ENCODE data around the gene RYR3.

Gene RYR3

GRCh38 chr15:33310481-33311311, at the start of gene RYR3:
TSS of gene RYR3 (plus strand) at chr15:33310967. CDS start at chr15:33311046, 79 bp downstream.
- no peak for DNase-seq (ENCODE audit: low read depth in 2 of 2)

GRCh38 chr15:33262306-33262705, 48.5 kb upstream of the RYR3 start:
- DNase-seq (ENCODE audit: low read depth in 2 of 2): no peak

DNA sequence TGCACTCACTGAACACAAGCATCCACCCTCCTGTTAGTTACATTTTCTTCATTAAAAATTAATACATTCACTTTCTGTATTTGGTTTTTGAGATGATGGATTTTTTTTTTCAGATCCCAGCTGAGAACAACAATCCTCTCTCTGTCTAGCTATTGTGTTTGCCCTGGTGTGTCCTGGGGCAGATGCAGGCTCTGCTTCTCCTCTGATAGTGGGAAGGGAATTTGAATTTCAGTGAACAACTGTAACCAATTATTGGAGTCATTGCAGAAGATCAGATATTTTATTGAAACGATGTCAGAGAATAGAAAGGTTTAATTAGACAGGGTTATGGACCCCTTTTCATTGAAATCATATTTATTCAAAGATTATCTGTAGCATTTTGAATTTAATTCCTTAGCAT, 33.1 kb upstream of the RYR3 start:
- no peak for DNase-seq (ENCODE audit: low read depth in 2 of 2)

- no peak for DNase-seq (ENCODE audit: low read depth in 2 of 2)
These were observed 31.8 kb upstream of the RYR3 start for GRCh38 chr15:33278816-33279612.

DNA sequence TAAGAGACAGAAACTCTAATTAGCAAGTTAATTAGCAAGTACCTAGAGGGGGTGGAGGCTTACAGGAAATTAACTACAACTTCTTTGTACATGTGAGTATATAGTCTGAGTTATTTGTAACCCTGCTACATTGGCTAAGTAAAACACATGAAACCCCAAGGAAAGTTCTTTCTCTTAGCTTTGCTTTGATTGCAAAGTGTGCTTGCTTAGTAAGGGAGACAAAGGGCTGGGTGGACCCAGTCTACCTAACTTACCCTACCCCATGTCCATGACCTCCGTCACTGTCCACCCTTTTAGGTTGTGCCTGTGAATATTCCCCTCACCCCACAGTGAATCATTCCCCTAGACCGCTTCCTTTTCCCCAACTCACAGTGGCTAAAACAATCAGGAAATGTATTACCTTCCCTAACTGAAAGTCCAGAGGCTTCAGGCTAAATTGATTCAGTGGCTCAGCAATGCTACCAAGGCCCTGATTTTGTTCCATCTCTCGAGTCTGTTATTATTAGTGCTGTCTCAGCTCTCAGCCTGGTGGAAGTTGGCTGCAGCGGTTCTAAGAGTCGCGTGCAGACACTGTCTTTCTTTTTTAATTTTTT, 31.1 kb upstream of the RYR3 start:
- DNase-seq (ENCODE audit: low read depth in 2 of 2): no peak

DNA sequence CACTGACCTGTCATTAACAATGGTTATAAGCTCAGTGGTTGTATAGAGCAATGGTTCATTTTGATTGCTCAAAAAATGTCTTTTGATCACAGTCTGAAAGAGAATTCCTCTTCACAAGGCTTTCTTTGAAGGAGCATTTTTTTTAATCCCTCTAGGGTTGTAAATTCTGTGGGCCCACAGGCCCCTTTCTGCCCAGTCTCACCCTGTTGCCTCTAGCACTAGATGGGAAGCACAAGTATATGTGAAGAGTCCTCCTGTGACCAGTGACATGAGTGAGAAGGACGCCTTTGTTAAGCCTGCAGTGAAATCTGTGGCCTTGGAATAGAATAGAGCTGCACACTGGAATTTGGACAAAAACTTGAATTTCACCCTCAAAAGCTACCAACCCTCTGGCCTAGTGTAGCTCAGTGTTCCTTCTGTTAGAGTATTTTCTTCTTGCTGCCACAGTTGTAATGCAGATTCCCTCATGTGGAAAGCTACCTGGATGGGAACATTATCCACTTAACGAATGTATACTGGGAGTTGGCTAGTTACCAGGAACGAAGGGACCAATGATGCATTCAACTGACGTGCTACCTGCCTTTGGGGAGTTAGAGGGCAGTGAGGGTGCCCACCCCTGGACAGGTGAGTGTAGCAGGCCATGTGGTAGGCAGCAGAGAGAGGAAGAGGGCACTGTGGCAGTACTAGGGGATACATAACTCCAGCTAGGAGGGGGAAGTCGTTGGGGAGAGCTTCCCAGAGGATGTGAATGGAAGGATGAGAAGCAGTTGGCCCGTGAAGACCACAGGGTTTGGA, 28.3 kb upstream of the RYR3 start:
- DNase-seq (ENCODE audit: low read depth in 2 of 2): no peak

DNA sequence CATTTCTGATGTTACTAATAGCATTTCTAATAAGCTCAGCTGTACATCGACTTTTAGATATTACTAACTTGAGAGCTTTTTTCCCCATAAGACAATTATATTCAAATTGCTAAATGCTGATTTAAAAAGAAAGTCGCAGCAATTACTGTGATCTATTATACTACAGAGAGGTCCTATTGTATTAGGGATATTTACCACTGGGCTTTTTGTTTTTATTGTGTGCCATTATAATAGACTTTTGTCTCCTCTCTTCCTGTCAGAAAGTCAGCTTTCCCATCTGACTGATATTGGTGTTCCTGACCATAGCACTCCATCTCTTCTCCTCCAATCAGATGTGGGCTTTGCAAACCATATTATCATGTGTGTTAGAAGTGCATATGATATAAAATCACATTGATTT, 27.2 kb upstream of the RYR3 start:
- DNase-seq (ENCODE audit: low read depth in 2 of 2): no peak

DNA sequence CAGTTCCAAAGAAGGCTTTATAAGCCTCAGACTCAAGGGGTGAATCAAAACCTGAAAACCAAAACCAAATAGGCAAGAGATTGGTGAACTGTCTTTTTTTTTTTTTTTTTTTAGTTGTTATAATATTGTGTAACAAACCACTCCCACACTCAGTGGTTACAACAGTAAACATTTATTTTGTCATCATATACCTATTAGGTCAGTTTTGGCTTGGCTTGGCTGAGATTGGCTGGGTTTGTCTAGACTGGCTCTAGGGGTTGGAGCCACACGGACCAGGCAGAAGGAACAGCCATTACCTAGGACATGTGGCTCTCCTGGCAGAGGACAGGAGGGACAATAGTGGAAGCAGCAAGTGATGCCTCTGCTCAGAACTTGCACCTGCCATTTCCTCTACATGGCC, 26.4 kb upstream of the RYR3 start:
- no peak for DNase-seq (ENCODE audit: low read depth in 2 of 2)

DNA sequence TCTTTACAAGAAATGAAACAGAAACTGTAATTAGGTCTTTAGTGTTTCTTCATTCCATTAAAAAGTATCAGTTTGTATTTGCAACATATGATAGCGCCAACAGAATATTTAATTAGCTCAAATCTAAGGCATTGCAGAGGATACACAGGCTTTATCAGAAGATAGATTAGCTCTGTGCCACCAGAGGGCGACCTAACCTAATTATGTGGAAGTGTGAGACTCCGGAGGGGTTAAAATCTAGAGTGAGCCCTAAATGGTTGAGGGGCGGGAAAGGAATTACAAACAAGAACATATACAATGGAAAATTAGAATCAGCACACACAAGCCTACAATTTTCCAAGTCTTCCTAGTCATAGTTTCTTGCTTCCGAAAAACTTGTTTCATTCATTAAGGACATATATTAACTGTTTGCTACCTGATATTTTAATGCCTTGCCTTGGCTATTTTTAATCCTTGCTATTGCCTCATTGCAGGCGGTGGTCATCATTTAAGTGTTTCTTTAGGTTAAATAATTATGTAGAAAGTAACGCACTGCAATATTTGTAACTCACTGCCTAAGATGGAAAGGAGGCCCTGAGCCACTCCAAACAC, 18.0 kb upstream of the RYR3 start:
- peak in 1 of 2 donors; percentile 12 for DNase-seq (ENCODE audit: low read depth in 2 of 2)

DNA sequence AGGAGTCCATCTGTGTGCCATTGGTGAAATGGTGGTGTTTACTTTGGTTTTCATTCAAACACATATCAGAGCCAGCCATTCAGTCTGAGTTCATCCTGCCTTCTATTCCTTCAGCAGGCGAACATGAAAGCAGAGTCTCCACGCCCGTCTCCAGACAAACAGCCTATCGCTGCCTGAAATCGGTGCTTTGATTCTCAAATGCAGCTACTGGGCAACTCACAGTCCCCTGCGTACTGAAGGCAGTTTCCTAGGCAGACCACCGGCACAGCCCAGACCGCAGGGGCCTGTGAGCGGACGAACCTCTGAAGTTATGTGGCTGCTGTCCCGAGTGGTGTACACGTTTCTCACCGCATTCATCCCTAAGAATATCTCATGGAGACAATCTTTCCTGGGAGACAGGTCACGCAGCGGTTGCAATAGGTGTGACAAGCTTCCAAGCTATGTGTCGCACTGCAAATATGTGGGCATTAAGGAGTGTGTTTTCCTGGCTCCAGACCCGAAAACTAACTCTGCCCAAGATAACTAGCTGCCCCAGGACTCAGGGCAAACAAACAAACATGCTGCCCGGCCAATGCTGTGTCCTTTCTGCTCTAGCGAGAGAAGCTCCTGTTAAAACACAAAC, 16.9 kb upstream of the RYR3 start:
- DNase-seq (ENCODE audit: low read depth in 2 of 2): no peak

DNA sequence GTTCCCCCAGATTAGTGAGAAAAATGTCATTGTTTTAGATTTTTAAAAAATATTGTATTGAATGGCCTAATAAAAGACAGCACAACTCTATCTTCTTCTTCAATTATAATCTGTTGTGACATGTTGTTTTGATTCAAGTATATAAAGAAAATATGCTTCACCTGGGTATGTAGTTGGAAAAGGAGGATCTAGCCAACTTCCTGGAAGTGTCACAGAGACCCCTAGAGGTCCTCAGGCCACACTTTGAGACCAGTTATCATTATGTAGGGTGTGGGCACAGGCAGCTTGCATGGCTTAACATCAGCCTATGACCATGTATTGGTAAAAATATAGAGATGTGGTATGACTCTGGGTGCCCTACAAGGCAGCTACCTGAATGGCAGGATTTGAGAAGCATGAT, 14.7 kb upstream of the RYR3 start:
- no peak for DNase-seq (ENCODE audit: low read depth in 2 of 2)

- DNase-seq (ENCODE audit: low read depth in 2 of 2): no peak
These were observed 13.9 kb upstream of the RYR3 start for GRCh38 chr15:33296856-33297255.

- DNase-seq (ENCODE audit: low read depth in 2 of 2): no peak
These were observed 12.1 kb upstream of the RYR3 start for GRCh38 chr15:33298631-33299030.

GRCh38 chr15:33304924-33305323, 5.8 kb upstream of the RYR3 start:
- no peak for DNase-seq (ENCODE audit: low read depth in 2 of 2)

DNA sequence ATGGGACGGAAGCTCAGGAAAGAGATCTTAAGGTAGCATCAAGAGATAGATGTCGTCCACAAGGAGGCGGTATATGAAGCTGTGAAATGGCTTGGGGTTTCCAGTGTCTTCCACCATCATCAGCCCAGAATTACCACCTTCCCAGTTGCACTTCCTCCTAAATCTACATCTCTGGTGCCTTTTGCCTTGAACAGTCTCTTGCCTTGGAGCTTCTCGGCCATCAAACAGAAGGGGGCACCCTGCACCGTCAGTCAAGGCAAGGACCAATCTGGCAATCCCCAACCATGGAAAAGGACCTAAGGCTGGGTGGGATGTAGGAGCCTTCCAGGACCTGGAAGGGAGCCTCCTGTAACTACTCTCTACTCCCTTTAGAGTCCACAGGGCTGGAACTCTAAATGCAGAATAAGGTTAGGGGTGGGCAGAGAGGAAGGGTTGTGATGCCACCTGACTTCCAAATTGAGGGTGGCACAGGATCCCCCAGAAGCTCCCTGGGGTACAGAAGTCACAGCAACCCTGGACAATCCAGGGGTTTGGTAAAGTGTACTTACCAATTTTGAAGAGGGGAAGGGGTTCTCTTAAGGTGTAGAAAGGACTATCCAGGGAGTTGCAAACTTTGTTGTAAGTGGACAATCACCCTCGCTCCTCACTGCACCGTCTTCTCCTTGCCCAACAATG, 1.0 kb upstream of the RYR3 start:
- DNase-seq (ENCODE audit: low read depth in 2 of 2): no peak

DNA sequence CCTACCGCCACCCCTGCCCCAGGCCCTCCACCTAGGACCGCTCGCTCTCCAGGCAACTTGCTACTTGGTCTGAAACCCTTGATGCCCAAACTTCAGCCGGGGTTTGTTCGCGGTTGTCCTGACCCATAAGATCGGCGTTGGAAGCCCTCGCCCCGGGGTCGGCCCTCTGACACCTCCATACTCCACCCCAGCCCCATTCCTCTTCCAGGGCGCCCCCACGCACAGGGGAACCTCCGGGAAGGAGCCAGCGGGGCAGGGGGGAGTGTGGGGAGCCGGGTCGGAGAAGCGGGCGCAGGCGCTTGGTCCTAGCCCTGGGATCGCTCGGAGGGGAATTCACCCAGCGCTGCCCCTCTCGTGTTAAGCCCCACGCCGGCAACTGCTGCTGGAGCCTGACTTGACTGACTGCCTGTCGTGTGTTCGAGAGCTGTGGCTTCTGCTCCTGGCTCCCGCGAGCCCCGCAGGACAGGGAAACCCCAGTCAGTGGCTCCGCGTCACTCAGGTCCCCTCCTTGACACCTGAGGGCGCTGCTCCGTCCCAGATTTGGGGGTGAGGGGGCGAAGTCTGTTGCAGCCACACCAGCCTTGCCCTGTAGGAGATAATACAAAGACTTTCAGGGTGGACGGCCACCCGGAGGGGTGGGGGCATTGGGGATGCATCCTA, 675 bp downstream of the RYR3 start:
- no peak for DNase-seq (ENCODE audit: low read depth in 2 of 2)

DNA sequence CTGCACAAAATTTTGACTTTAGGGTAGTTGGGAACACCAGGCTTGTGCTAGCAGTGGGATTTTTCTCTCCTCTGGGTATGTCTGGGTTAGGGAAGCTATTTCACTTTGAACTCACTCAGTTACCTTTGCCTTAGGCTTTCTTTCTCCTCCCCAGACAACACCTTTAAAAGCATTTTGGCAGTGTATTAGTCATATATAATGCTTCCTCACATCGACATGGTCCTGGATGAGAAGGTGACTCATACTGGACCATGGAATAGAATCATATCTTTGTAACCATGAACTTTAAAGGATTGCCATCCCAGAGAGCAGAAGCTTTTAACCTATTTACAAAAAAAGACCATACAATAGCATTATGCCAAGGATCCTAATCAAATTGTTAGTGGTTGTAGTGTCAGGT, 2.7 kb downstream of the RYR3 start:
- no peak for DNase-seq (ENCODE audit: low read depth in 2 of 2)

- no peak for DNase-seq (ENCODE audit: low read depth in 2 of 2)
These were observed 3.3 kb downstream of the RYR3 start for GRCh38 chr15:33314069-33314468.

DNA sequence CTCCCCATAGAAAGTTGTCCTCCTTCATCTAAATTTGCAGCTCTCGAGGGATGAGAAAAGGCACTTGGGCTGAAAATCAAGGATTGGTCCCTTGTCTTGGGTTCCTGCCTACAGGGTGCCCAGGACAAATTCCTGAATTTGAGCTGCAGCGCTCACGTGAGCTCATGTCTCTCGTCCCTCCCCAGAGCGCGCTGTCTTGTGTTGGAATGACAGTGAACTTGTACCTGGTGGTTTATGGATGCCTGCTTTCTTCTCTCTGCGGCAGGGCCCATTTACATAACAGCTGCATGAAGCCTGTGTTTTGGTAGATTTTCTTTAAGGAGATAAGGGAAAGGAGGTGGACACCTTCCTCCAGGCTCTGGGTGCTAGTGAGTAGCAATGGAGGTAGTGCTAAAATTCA, 4.3 kb downstream of the RYR3 start:
- DNase-seq (ENCODE audit: low read depth in 2 of 2): no peak

DNA sequence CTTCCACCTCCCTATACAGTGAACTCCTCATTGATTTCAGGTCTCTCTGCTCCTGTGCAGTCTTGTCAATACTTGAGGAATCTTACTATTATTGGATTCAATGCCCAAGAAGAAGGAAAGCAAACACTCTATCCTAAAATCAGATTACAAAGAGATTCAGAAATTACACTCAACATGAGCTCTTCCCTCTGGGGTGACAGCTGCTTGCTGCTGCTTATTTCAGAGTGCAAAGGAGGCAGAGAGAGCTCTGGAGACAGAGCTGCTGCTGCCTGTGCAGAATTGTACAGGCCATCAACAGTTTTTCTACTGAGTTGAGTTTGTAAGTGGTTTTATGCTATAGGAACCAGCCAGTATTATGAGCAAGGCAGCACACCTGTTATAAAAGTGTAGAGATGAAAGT, 7.1 kb downstream of the RYR3 start:
- no peak for DNase-seq (ENCODE audit: low read depth in 2 of 2)

All from stimulated activated CD4-positive, alpha-beta T cell treated with anti-CD3 and anti-CD28 coated beads, Interleukin-1b, Interleukin-23, amount 100 ng/mL, for 1 hour (primary cell).